Thyroid gland (tissue), 4 donors: Measurements from ENCODE around the gene AKAP6.

Experiments used
- CTCF ChIP-seq, 6 experiments: fragments of 200-600 bp in 3 of 6; fragments of 450-650 bp in 3 of 6; sonication (generic) in 3 of 6; IDR thresholded peaks; one replicate each; pipeline ENCODE4 v1.5.1; 2016 to 2019; ENCODE audit warnings: antibody characterized with exemption in 6 of 6, mild to moderate bottlenecking in 2 of 6, inconsistent platforms in 1 of 6, moderate library complexity in 1 of 6
- POLR2A ChIP-seq, 2 donors: fragments of 450-650 bp; IDR thresholded peaks; one replicate each; pipeline ENCODE4 v1.6.1; 2017; ENCODE audit warnings: antibody characterized with exemption in 2 of 2, mild to moderate bottlenecking in 2 of 2, moderate library complexity in 1 of 2

GRCh38 chr14:32733015-32733414, 403.9 kb downstream of the AKAP6 start:
- no peak for TF ChIP-seq CTCF (IDR thresholded peaks at IDR 0.05)
- TF ChIP-seq POLR2A (IDR thresholded peaks at IDR 0.05), result no peak
